Hepatocyte (in vitro differentiated cells): ENCODE data around the gene SEMA5B.

Experiments used
- EZH2 ChIP-seq: fragments of 200-600 bp; sonication (generic); IDR thresholded peaks from 2 replicates; pipeline ENCODE4 v1.6.1; 2016; ENCODE audit warnings: antibody characterized with exemption, mild to moderate bottlenecking, borderline replicate concordance
- TF ChIP-seq, protein P1 (sequence below): fragments of 200-600 bp; sonication (generic); IDR thresholded peaks from 2 replicates; pipeline ENCODE4 v1.5.1; 2016; ENCODE audit warnings: antibody characterized with exemption, mild to moderate bottlenecking; ENCODE audit not compliant: poor library complexity

DNA sequence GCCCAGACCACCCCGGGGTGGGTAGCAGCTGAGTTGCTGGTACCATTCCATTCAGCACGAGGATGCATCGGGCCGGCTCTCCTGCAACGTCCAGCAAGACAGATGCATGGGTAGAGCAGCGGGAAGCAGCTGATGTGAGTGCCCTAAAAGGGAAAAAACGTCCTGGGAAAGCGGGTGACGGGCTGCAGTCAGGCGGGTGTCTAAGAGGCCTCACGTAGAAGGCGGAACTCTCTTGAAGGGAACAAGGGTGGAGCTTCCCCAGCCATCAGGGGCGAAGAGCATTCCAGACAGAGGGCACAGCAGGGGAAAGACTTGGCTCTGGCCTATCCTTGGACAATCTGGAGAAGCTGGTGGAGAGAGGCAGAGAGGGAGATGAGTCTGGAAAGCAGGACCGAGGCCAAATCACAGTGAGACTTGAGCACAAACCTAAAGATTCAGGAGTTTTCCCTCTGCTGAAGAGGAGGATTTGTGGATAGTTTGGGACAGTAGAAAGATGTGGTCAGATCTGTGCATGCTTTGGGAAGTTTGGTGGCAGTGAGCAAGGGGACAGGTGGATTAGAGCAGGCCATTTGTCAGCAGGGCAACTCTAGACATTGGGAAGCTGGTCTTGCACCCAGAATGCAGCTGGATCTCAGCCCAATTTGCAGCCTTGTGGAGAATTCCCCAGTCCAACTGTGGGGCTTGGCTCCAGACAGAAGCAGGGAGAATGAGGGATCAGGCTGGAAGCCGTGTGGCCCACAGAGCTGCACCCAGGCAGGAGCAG lies 70.7 kb downstream of the SEMA5B start:
- TF ChIP-seq EZH2, result no peak
- TF ChIP-seq, protein P1, sequence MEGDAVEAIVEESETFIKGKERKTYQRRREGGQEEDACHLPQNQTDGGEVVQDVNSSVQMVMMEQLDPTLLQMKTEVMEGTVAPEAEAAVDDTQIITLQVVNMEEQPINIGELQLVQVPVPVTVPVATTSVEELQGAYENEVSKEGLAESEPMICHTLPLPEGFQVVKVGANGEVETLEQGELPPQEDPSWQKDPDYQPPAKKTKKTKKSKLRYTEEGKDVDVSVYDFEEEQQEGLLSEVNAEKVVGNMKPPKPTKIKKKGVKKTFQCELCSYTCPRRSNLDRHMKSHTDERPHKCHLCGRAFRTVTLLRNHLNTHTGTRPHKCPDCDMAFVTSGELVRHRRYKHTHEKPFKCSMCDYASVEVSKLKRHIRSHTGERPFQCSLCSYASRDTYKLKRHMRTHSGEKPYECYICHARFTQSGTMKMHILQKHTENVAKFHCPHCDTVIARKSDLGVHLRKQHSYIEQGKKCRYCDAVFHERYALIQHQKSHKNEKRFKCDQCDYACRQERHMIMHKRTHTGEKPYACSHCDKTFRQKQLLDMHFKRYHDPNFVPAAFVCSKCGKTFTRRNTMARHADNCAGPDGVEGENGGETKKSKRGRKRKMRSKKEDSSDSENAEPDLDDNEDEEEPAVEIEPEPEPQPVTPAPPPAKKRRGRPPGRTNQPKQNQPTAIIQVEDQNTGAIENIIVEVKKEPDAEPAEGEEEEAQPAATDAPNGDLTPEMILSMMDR, result no peak
